ENCODE results near the gene INTS1.
A peak's percentile ranks its signal among the peaks of the same experiment; 100 is the strongest.
"Not testable (repeated sequence)": the region's sequence is repeated elsewhere in the genome, so short reads cannot be mapped to it uniquely, and the experiment has no call there.

INTS1 gene

DNA sequence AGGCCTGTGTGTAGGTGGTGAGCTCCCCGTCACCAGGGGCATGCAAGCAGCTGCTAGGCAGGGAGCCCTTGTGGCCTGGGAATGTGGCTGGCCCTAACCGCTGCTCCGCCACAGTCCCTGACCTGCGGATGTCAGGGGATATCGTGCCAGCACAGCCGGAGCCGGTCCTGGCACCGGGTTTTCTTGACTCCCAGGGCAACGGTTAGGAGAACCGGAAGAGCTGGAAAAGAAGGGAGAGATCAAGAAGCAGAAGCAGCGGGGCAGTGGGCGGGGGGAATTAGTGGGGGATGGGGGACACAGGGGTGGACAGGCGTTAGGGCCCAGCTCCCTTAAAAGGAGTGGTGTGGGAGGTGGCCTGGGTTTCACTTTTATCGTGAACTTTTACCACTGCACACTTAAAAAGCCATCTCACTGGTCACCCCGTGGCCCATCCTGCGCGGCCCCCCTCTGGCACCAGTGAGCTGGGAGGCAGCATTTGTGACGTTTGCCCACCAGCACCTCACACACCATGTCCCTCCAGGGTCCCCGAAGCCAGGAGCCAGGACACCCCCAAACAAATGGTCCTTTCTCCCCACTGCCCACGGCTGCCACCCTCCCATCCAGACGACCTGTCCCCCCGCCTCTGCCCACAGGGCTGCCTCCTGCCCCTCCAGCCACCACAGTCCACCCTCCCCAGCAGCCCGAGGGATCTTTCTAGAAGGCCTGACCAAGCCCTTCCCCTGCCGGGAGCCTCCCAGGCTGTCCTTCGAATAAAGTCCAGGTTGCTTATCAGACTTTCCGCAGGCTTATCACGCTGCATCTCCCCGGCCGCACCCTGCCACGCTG lies 43.2 kb downstream of the INTS1 start:
- no peak for DNase-seq (ENCODE audit: low read depth)

GRCh38 chr7:1459920-1460820 lies 44.0 kb downstream of the INTS1 start:
- no peak for DNase-seq (ENCODE audit: low read depth)

DNA sequence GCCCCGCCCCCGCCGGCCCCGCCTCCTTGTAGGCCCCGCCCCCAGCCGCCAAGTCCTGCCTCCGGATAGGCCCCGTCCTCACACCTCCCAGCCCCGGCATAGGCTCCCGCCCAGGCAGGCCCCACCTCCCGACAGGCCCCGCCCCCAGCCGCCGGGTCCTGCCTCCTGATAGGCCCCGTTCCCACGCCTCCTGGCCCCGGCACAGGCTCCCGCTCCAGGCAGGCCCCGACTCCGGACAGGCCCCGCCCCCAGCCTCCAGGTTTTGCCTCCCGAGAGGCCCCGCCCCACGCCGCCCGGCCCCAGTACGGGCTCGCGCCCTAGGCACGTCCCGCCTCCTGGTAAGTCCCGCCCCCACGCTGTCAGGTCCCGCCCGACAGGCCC lies 44.7 kb downstream of the INTS1 start:
- peak; percentile 89 for DNase-seq (ENCODE audit: low read depth)

DNA sequence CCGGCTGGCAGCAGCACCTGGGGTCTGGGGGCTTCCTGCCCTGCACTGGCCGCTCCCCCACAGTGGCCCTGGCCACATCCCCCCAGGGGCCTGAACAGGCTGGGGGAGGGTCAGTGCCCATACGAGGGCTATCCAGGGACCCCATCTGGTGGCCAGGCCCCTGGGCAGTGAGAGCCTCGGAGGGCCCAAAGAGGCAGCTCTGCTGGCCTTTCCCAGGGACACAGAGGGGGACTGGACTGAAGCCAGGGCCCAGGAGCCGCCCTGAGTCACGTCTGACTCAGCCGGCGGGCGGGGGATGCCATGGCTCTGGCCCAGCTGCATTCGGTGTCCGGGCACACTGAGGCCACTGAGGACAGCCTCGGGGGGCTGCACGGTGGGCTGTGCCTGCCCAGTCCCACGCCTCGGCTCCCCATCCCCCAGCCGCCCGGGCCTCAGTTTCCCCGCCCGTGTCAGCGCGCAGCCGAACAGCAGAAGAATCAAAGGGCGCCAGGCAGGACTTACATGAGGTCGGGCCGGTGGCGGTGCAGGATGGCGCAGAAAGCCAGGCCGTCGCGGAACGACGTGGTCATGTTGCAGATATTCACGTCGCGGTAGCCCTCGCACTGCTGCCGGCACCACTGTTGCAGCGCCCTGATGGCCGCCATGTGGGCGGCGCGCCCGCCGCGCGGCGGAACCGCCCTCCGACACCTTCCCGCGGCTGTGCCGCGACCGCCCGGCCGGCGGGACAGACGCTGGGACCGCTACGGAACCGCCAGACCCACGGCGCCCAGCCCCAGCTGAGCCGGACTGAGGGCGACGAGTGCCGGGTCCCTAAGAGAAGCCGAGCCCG lies 45.3 kb downstream of the INTS1 start, which contains the start of gene MICALL2:
MICALL2 (minus strand) TSS at position 788 of the 829 bp plus-strand sequence; CDS start at position 644, 144 bp downstream.
- DNase-seq (ENCODE audit: low read depth): peak; percentile 7

DNA sequence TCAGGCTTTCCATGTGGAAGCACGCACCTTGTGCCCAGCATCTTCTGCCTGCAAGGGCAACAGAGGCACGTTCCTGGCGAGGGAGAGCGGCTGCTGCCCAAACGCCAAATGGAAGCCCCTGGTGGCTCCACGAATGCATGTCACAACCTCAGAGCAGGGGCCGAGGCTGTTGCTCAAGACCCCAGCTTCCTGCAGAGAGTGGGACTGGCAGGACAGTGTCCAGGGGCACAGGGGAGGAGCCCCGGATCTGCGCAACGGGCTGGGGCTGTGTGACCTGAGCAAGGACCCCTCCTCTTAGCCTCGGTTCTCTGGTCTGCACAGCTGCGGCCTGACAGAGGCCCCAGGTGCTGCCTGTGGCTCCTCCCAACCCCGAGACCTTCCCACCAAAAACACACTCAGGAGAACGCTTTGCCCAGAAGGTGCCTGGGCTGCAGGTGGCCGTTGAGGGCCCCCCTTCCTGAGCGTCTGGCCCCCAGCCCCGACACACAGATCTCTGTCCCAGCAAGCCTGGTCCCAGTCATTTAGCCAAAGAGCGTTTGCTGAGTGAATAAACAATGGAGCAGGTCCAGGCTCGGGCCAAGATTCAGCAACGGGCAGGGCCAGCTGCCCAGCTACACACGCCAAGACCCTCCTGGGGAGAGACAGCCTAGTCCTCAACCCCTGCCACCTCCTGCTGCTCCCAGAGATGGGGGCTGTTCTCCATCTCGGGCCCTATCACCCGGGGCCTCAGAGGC lies 46.1 kb downstream of the INTS1 start:
- DNase-seq (ENCODE audit: low read depth): no peak

- no peak for DNase-seq (ENCODE audit: low read depth)
Measured at GRCh38 chr7:1457059-1457948, 46.9 kb downstream of the INTS1 start.

- DNase-seq (ENCODE audit: low read depth): no peak
Measured at GRCh38 chr7:1455955-1456354, 48.2 kb downstream of the INTS1 start.

DNA sequence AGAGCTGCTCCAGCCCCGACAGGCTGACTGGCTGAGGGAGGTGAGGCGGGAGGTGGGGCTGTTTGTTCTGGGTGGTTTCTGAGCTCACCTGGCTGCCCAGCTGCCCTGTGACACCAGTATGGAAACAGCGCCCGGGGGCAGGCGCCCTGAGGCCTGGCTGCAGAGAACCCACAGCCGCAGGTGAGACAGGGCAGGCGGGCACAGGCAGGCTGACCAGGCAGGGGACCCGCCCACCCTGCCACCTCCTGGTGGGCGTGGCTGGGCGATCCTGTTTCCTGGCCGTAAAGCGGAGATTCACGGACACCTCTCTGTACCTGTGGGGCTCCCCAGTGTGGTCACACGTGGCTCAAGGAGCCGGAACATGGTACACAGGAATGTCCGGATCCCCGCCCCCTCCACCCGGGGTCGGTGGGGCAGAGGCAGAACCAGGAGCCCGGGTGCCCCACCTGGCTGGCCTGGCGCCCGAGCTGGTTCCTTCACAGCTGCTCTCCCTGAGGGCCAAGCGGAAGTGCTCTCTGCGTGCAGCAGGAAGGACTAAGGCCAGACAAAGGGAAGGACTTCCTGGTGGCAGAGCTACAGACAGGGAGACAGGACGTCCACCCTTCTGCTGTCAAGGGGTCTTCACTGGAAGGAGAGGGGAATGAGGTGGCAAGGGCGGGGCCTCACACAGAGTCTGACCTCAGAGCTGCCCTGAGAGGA lies 48.8 kb downstream of the INTS1 start:
- no peak for DNase-seq (ENCODE audit: low read depth)

GRCh38 chr7:1454542-1454941 lies 49.6 kb downstream of the INTS1 start:
- DNase-seq (ENCODE audit: low read depth): no peak

- DNase-seq (ENCODE audit: low read depth): no peak
Measured at GRCh38 chr7:1452205-1452604, 52.0 kb downstream of the INTS1 start.

DNA sequence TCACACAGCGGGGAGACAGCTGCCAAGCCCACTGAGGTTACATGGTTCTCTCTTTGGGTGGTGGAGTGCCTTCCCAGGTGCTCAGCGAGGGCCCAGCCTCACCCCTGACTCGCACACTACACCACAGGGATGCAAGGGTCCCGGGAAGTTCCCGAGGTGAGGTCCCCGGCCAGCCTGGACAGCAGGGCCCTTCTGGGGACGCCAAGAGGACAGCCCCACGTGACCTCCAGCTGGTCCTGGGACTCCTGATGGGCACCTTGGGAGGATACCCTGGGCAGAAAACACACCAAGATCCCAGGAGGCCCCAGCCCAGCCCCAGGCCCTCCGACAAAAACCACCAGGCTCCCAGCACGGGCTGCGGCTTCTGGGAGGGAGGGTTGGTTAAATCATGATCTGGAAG lies 53.2 kb downstream of the INTS1 start:
- no peak for DNase-seq (ENCODE audit: low read depth)

DNA sequence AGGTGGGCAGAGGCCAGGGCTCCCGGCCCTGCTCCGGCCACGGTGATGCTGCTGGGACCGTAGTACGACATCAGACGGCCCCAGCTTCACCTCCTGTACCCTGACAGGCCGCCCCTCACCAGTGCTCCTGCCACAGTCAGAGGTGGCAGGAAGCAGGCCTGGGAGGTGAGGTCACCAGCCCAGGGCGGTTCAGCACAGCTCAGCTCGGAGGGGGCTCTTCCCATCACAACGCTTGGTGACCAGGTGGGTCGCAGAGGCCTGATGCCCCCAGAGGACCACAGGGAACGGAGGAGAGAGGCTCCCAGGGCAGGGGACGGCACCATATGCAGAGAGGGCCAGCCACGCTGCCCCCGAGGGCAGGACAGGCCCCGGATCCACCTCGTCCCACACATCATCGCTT lies 53.8 kb downstream of the INTS1 start:
- DNase-seq (ENCODE audit: low read depth): no peak

DNA sequence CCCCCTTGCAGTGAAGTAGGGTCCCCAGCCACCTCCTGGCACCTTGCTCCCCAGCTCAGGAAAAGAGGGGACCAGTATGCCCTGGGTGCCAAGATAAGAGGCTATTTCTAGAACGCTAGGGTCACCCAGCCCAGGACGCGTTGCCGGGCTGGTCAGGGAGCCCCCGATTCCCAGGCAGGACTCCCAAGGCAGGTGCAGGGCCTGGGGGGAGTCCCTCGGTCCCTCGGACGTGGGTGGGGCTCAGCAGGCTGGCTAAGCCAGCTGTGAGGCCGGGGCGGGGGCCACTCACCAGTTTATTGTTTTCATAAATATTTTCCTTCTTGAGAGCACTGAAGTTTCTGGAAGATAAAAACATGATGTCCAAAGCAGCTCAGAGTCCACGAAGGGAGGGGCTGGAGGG lies 54.2 kb downstream of the INTS1 start:
- DNase-seq (ENCODE audit: low read depth): no peak

GRCh38 chr7:1449501-1449900 lies 54.7 kb downstream of the INTS1 start:
- DNase-seq (ENCODE audit: low read depth): no peak

DNA sequence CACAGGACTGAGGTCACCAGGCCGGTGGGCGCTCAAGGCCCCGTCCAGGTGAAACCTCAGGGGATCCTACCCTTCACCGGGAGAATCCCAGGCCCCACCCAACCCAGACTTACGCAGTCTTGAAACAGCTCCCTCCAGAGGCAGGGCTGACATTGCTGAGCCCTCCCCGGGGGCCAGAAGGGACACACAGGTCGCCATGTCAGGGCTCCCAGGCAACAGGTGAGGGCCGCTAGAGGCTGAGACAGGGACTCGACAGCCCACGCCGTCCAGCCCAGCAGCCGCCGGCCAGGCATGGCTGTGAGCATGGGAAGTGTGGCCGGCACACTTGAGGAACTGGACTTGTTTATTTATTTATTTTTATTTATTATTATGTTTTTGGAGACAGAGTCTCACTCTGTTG lies 55.2 kb downstream of the INTS1 start:
- no peak for DNase-seq (ENCODE audit: low read depth)

DNA sequence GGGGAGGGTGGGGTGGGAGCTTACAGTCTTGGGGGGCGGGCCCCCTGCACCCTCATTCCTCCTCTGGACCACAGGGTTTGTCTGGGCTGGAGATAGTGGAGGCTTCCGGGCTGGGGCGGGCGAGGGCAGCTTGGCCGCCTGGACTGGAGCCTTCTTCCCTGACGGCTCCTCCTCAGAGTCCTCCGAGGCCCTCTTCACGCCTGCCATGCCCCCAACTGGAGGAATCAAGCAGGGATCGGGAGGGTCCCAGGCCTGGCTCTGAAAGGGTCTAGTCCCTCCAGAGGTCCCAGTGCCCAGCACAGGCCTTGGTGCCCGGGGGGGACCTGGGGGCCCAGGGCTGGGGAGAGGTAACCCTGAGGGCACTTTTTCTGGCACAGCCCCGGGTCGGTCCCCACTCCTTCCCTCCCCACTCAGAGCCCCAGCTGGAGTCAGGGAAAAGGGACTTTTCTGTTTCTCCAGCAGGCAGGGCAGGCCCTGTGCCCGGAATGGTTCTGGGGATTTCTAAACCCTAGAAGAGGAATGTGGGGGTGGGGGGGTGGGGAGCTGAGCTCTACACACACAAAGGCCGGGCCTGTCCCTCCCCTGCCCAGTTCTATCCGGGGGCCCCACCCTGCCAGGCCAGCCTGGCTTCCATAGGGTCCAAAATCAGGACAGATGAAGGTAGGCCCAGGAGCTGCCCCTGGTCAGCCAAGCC lies 56.5 kb downstream of the INTS1 start:
- no peak for DNase-seq (ENCODE audit: low read depth)

- no peak for DNase-seq (ENCODE audit: low read depth)
Measured at GRCh38 chr7:1447112-1447511, 57.1 kb downstream of the INTS1 start.

- no peak for DNase-seq (ENCODE audit: low read depth)
Measured at GRCh38 chr7:1446620-1447032, 57.6 kb downstream of the INTS1 start.

DNA sequence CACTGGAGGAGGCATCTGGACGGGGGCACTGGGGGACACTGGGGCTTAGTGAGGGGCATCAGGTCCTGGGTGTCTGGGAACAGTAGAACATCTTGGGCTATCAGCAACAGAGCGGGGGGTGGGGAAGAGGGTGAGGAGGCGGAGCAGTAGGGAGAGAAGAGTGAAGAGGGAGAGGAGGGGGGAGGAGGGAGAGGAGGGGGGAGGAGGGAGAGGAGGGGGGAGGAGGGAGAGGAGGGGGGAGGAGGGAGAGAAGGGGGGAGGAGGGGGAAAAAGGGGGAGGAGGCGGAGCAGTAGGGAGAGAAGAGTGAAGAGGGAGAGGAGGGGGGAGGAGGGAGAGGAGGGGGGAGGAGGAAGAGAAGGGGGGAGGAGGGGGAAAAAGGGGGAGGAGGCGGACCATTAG lies 58.2 kb downstream of the INTS1 start:
- DNase-seq (ENCODE audit: low read depth): not testable (repeated sequence)
